Fibroblast of mammary gland (primary cell): ENCODE results near the gene FAM222A.

Experiments
- DNase-seq: peaks from one replicate; pipeline ENCODE4 v3.0.0-alpha.2; 2010; ENCODE audit warnings: low read depth
- H3K4me3 ChIP-seq: 2 replicates; pipeline ENCODE4 v1.5.1; 2011; ENCODE audit warnings: low read depth, mild to moderate bottlenecking, low read length, moderate library complexity; ENCODE audit not compliant: control insufficient read depth
- CTCF ChIP-seq: conservative IDR thresholded peaks from 2 replicates; pipeline ENCODE4 v1.5.1; 2011; ENCODE audit warnings: low read depth, low read length, inconsistent platforms; ENCODE audit not compliant: control insufficient read depth, insufficient read depth

FAM222A gene

DNA sequence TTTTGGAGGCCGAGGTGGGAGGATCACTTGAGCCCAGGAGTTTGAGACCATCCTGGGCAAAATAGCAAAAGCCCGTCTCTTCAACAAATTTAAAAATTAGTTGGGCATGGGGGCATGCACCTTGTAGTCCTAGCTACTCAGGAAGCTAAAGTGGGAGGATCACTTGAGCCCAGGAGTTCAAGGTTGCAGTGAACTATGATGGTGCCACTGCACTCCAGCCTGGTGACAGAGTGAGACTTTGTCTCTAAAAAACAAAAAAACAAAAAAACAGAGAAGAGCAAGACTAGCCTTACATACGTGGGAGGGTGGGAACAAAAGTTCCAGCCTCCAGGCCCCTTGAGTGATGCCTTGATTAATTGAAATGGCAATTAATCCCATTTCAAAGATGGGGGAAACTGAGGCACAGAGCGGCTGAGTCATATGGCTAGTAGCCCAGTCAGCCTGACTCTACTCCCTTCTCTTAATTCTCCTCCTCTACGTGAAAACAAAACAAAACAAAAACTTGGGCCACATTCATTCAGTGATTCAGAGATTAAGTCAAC lies 3.3 kb upstream of the FAM222A start:
- TF ChIP-seq CTCF: no peak
- no peak for DNase-seq
- H3K4me3 ChIP-seq: no peak overlapping the region

DNA sequence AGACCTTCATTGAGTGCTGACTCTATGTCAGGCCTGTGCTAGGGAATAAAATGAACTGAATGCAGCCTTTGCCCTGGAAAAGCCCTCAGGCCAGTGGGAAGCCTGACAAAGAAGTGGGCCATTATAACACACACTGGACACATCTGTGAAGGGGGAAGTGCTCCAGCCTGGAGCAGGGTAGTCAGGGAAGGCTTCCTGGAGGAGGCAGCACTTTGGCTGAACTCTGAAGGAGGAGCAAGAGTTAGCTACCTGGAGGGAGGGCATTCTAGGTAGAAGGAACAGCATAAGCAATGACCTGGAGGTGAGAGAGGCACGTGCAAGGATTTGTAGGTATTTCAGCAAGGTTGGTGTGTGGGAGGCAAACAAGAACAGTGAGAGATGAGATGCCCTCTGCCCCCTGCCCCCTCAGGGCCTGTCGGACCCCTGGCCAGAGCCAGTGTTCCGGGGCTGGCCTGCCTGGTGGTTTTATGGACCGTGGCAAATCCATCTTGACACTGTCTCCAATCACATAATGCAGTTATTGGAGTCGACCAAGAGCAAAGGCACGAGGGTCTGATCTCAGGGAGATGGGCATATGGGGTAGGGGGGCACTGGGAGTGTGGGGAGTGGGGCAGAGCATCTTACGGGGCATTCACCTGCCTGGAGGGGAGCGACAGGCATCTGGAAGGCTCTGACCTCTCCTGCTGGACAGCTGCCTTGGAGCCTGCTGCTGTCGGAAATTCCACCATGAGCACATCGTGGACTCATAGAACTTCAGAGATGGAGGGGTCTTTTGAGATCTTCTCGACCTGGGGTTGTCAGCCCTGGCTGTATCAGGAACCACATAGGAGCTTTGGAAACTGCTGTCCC lies 2.7 kb upstream of the FAM222A start:
- no peak overlapping the region for H3K4me3 ChIP-seq
- DNase-seq: peak; percentile 62
- TF ChIP-seq CTCF: no peak

GRCh38 chr12:109711596-109712461 lies 1.8 kb upstream of the FAM222A start:
- TF ChIP-seq CTCF: no peak

GRCh38 chr12:109714141-109714912 lies 702 bp downstream of the FAM222A start:
- peak overlapping the region; percentile 39 for H3K4me3 ChIP-seq
- TF ChIP-seq CTCF: no peak
- DNase-seq: no peak

More at GRCh38 chr12:109711596-109712461, 1.8 kb upstream of the FAM222A start:
- no peak overlapping the region for H3K4me3 ChIP-seq
- DNase-seq: no peak

DNA sequence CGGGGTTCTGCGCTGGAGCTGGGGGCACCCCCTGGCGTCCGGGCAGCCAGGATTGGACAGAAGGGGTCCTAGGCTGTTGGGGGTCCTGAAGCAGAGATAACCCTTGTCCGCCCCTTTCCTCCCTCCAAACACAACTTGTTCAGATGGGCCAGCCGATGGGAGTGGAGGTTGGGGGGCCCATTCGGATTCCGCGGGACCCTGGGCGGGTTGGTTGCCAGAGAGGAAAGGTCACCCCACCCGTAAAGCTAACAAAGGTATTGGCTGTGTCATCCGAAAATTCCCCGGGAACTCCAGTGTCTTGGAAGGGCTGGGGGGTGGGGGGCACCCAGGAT lies 1.3 kb downstream of the FAM222A start:
- no peak for DNase-seq
- TF ChIP-seq CTCF: no peak
- no peak overlapping the region for H3K4me3 ChIP-seq
